Hindlimb muscle (tissue), 1 donor: ENCODE data around the gene EXOC4. TPM values are rescaled to one million over a fixed set of nuclear protein-coding genes. Genes with fewer than 3 reads are reported as not detected.
A peak's percentile ranks its signal among the peaks of the same experiment; 100 is the strongest.
"Not testable (repeated sequence)": the region's sequence is repeated elsewhere in the genome, so short reads cannot be mapped to it uniquely, and the experiment has no call there.

Experiments used
- DNase-seq: peaks from one replicate; pipeline ENCODE4 v3.0.0-alpha.2; 2013
- polyA plus RNA-seq: library from polyadenylated mRNA; unstranded; fragments of 120-200 nt; gene quantifications from one replicate; pipeline ENCODE4 v1.2.1, GENCODE V29; 2013; ENCODE audit not compliant: insufficient read length

EXOC4 gene
- 47.9 TPM for polyA plus RNA-seq

GRCh38 chr7:133252858-133253518 lies at the start of gene EXOC4:
EXOC4 (plus strand) TSS chr7:133253078.
- DNase-seq = peak; percentile 98

- DNase-seq = no peak
Measured at GRCh38 chr7:133203490-133203889, 49.4 kb upstream of the EXOC4 start.

- DNase-seq = no peak
Measured at GRCh38 chr7:133207687-133208086, 45.2 kb upstream of the EXOC4 start.

- DNase-seq = not testable (repeated sequence)
Measured at GRCh38 chr7:133210817-133211216, 42.1 kb upstream of the EXOC4 start.

GRCh38 chr7:133213772-133214171 lies 39.1 kb upstream of the EXOC4 start:
- DNase-seq = not testable (repeated sequence)

GRCh38 chr7:133217773-133218172 lies 35.1 kb upstream of the EXOC4 start:
- no peak for DNase-seq

GRCh38 chr7:133230591-133231194 lies 22.2 kb upstream of the EXOC4 start:
- DNase-seq = no peak

- DNase-seq = no peak
Measured at GRCh38 chr7:133233142-133233541, 19.7 kb upstream of the EXOC4 start.

- no peak for DNase-seq
Measured at GRCh38 chr7:133234961-133235875, 17.7 kb upstream of the EXOC4 start.

- DNase-seq = no peak
Measured at GRCh38 chr7:133237545-133237944, 15.3 kb upstream of the EXOC4 start.

- DNase-seq = no peak
Measured at GRCh38 chr7:133240302-133240701, 12.6 kb upstream of the EXOC4 start.

GRCh38 chr7:133246558-133246957 lies 6.3 kb upstream of the EXOC4 start:
- no peak for DNase-seq

GRCh38 chr7:133248901-133249300 lies 4.0 kb upstream of the EXOC4 start:
- DNase-seq = no peak

GRCh38 chr7:133252506-133252857 lies 396 bp upstream of the EXOC4 start:
- no peak for DNase-seq

- DNase-seq = no peak
Measured at GRCh38 chr7:133253519-133253875, 619 bp downstream of the EXOC4 start.

GRCh38 chr7:133255486-133255885 lies 2.6 kb downstream of the EXOC4 start:
- no peak for DNase-seq

- DNase-seq = no peak
Measured at GRCh38 chr7:133258174-133258573, 5.3 kb downstream of the EXOC4 start.

- DNase-seq = no peak
Measured at GRCh38 chr7:133265821-133266220, 12.9 kb downstream of the EXOC4 start.

GRCh38 chr7:133268355-133268754 lies 15.5 kb downstream of the EXOC4 start:
- DNase-seq = no peak

- no peak for DNase-seq
Measured at GRCh38 chr7:133272336-133272735, 19.5 kb downstream of the EXOC4 start.

- DNase-seq = no peak
Measured at GRCh38 chr7:133273227-133273626, 20.3 kb downstream of the EXOC4 start.

GRCh38 chr7:133274265-133274664 lies 21.4 kb downstream of the EXOC4 start:
- DNase-seq = no peak

GRCh38 chr7:133275008-133275407 lies 22.1 kb downstream of the EXOC4 start:
- no peak for DNase-seq
